H9 (cell line): ENCODE measurements around the gene KLRK1. TPM values are rescaled to one million over a fixed set of nuclear protein-coding genes. Genes with fewer than 3 reads are reported as not detected.

ENCODE experiments used
- DNase-seq: peaks from one replicate; pipeline ENCODE4 v3.0.0-alpha.2; 2017
- H2AFZ ChIP-seq: one replicate; pipeline ENCODE4 v1.6.1; 2013; ENCODE audit warnings: mild to moderate bottlenecking, low read length, control low read depth, moderate library complexity
- H2AK5ac ChIP-seq: 2 replicates; pipeline ENCODE4 v1.6.1; 2013; ENCODE audit warnings: low read length, control low read depth, mixed read lengths; ENCODE audit not compliant: insufficient read length
- H2BK120ac ChIP-seq: one replicate; pipeline ENCODE4 v1.6.1; 2013; ENCODE audit warnings: low read depth, mild to moderate bottlenecking, low read length, control low read depth, inconsistent platforms; ENCODE audit not compliant: poor library complexity, severe bottlenecking
- H2BK12ac ChIP-seq: 2 replicates; pipeline ENCODE4 v1.6.1; 2013; ENCODE audit warnings: low read length, control low read depth, mixed read lengths, low read depth; ENCODE audit not compliant: insufficient read length
- H2BK15ac ChIP-seq: 2 replicates; pipeline ENCODE4 v1.6.1; 2013; ENCODE audit warnings: low read depth, low read length, control low read depth
- H2BK20ac ChIP-seq: one replicate; pipeline ENCODE4 v1.6.1; 2013; ENCODE audit warnings: low read depth, mild to moderate bottlenecking, low read length, control low read depth, inconsistent platforms; ENCODE audit not compliant: poor library complexity, severe bottlenecking
- H2BK5ac ChIP-seq: 2 replicates; pipeline ENCODE4 v1.6.1; 2013; ENCODE audit warnings: low read length, control low read depth, mixed read lengths; ENCODE audit not compliant: insufficient read length
- H3K14ac ChIP-seq: 2 replicates; pipeline ENCODE4 v1.6.1; 2013; ENCODE audit warnings: low read length, control low read depth; ENCODE audit not compliant: insufficient read depth
- H3K18ac ChIP-seq: 2 replicates; pipeline ENCODE4 v1.6.1; 2013; ENCODE audit warnings: low read depth, mild to moderate bottlenecking, mixed read lengths, low read length, control low read depth; ENCODE audit not compliant: insufficient read length
- H3K23ac ChIP-seq: 2 replicates; pipeline ENCODE4 v1.6.1; 2013; ENCODE audit warnings: low read length, control low read depth, mixed read lengths, low read depth; ENCODE audit not compliant: insufficient read length
- H3K23me2 ChIP-seq: 2 replicates; pipeline ENCODE4 v1.6.1; 2013; ENCODE audit warnings: low read depth, mild to moderate bottlenecking, mixed read lengths, low read length, control low read depth; ENCODE audit not compliant: insufficient read length, poor library complexity, severe bottlenecking
- H3K27ac ChIP-seq: 2 replicates; pipeline ENCODE4 v1.5.1; 2013; ENCODE audit warnings: low read length, control low read depth, mixed read lengths, low read depth; ENCODE audit not compliant: insufficient read length
- H3K27me3 ChIP-seq: 2 replicates; pipeline ENCODE4 v1.6.1; 2013; ENCODE audit warnings: low read length, control low read depth, inconsistent platforms; ENCODE audit not compliant: insufficient read depth
- H3K4ac ChIP-seq: 2 replicates; pipeline ENCODE4 v1.6.1; 2013; ENCODE audit warnings: low read depth, mild to moderate bottlenecking, control low read depth, inconsistent platforms, low read length, moderate library complexity
- H3K4me1 ChIP-seq: 2 replicates; pipeline ENCODE4 v1.6.1; 2013; ENCODE audit warnings: low read length, control low read depth, inconsistent platforms; ENCODE audit not compliant: insufficient read depth
- H3K4me2 ChIP-seq: 2 replicates; pipeline ENCODE4 v1.6.1; 2013; ENCODE audit warnings: low read length, control low read depth, mixed read lengths; ENCODE audit not compliant: insufficient read length, insufficient read depth
- H3K56ac ChIP-seq: 2 replicates; pipeline ENCODE4 v1.6.1; 2013; ENCODE audit warnings: low read depth, mild to moderate bottlenecking, mixed read lengths, low read length, control low read depth; ENCODE audit not compliant: insufficient read length
- H3K79me1 ChIP-seq: 2 replicates; pipeline ENCODE4 v1.6.1; 2013; ENCODE audit warnings: low read depth, mild to moderate bottlenecking, moderate library complexity, low read length, control low read depth, inconsistent platforms; ENCODE audit not compliant: insufficient read depth, poor library complexity, severe bottlenecking
- H3K79me2 ChIP-seq: 2 replicates; pipeline ENCODE4 v1.6.1; 2013; ENCODE audit warnings: low read length, control low read depth, inconsistent platforms; ENCODE audit not compliant: insufficient read depth
- H3K9ac ChIP-seq: 2 replicates; pipeline ENCODE4 v1.6.1; 2013; ENCODE audit warnings: low read length, control low read depth, mixed read lengths; ENCODE audit not compliant: insufficient read length; ENCODE audit errors: extremely low read depth
- H3K9me3 ChIP-seq: one replicate; pipeline ENCODE4 v1.6.1; 2013; ENCODE audit warnings: low read depth, low read length, inconsistent platforms; ENCODE audit not compliant: control insufficient read depth
- H3T11ph ChIP-seq: one replicate; pipeline ENCODE4 v1.6.1; 2013; ENCODE audit warnings: mild to moderate bottlenecking, low read length, control low read depth, inconsistent platforms
- H4K20me1 ChIP-seq: one replicate; pipeline ENCODE4 v1.6.1; 2013; ENCODE audit not compliant: control insufficient read depth, insufficient read length, insufficient read depth
- H4K5ac ChIP-seq: 2 replicates; pipeline ENCODE4 v1.6.1; 2013; ENCODE audit warnings: low read depth, mild to moderate bottlenecking, mixed read lengths, low read length, control low read depth; ENCODE audit not compliant: insufficient read length
- H4K8ac ChIP-seq: replicated peaks from 2 replicates; pipeline ENCODE4 v1.6.1; 2013; ENCODE audit warnings: low read length, control low read depth, mixed read lengths, low read depth; ENCODE audit not compliant: insufficient read length
- H4K91ac ChIP-seq: 2 replicates; pipeline ENCODE4 v1.6.1; 2013; ENCODE audit warnings: low read depth, mild to moderate bottlenecking, moderate library complexity, mixed read lengths, low read length, control low read depth; ENCODE audit not compliant: insufficient read length
- H3K27ac Mint-ChIP-seq, 3 experiments: 2 replicates in 2 of 3; 3 replicates in 1 of 3; pipeline ENCODE4 v1.8.0; 2020 to 2021; ENCODE audit warnings: mixed read lengths in 3 of 3, mild to moderate bottlenecking in 1 of 3, moderate library complexity in 1 of 3
- H3K27me3 Mint-ChIP-seq: 2 replicates; pipeline ENCODE4 v1.8.0; 2021; ENCODE audit warnings: low read depth, mild to moderate bottlenecking, moderate library complexity, mixed read lengths
- H3K36me3 Mint-ChIP-seq, 3 experiments: 2 replicates in 2 of 3; 3 replicates in 1 of 3; pipeline ENCODE4 v1.8.0; 2020 to 2021; ENCODE audit warnings: low read depth in 3 of 3, mixed read lengths in 3 of 3; ENCODE audit not compliant: insufficient read depth in 1 of 3
- H3K4me1 Mint-ChIP-seq, 2 experiments: 2 replicates each; pipeline ENCODE4 v1.8.0; 2020; ENCODE audit warnings: mixed read lengths in 2 of 2
- H3K4me3 Mint-ChIP-seq, 2 experiments: 2 replicates in 1 of 2; 3 replicates in 1 of 2; pipeline ENCODE4 v1.8.0; 2020 to 2021; ENCODE audit warnings: mild to moderate bottlenecking in 2 of 2, mixed read lengths in 2 of 2, moderate library complexity in 1 of 2
- H3K9me3 Mint-ChIP-seq, 2 experiments: 2 replicates in 1 of 2; 3 replicates in 1 of 2; pipeline ENCODE4 v1.8.0; 2020; ENCODE audit warnings: mild to moderate bottlenecking in 2 of 2, mixed read lengths in 2 of 2, moderate library complexity in 1 of 2
- WGBS: extraction: QIAGEN DNeasy Blood & Tissue Kit; methylation state at CpG from one replicate; pipeline ENCODE4 v1.1.7; 2013; ENCODE audit warnings: missing lambda C conversion rate, low lambda C conversion rate, mixed read lengths; ENCODE audit not compliant: insufficient read length; ENCODE audit errors: extremely low coverage; 5-methylcytosine and 5-hydroxymethylcytosine counted together
- total RNA-seq: library from RNA; stranded (reverse); gene quantifications from 2 replicates; pipeline ENCODE4 v1.2.1, GENCODE V29; 2021
- TF ChIP-seq, protein P1 (sequence below): fragments of 200-600 bp; sonication (generic); conservative IDR thresholded peaks from 3 replicates; pipeline ENCODE4 v1.8.0; 2021; ENCODE audit warnings: antibody characterized with exemption, mild to moderate bottlenecking

Gene KLRK1
- total RNA-seq, 1 experiment from 2014 or later: not detected

DNA sequence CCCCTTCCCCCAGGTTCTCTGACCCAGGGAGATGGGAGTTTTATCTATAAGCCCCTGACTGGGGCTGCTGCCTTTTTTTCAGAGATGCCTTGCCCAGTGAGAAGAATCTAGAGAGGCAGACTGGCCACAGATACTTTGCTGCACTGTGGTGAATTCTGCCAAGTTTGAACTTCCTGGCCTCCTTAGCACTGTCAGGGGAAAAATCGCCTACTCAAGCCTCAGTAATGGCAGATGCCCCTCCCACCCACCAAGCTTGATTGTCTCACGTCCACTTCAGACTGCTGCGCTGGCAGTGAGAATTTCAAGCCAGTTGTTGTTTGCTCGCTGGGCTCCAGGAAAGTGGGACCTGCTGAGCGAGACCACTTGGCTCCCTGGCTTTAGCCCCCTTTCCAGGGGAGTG is 31.7 kb downstream of the KLRK1 start:
- Mint-ChIP-seq H3K27me3 (no peaks in the 10 kb centered on the region; the same call in 1 of the 2 replicates), H3K9me3 (peaks cover 7 to 8% of the 10 kb centered on the region in 2 experiments; a peak in 4 of 5 replicates), H3K4me1 (peaks cover 33 to 37% of the 10 kb centered on the region in 2 experiments), H3K36me3 (peaks cover 3 to 24% (median 5%) of the 10 kb centered on the region in 3 experiments; a peak in 6 of 7 replicates), H3K4me3 (no peak overlapping the region), H3K27ac (no peak overlapping the region)
- no peak overlapping the region for H2BK20ac ChIP-seq
- no CpG with 5 or more reads among the region's 5 CpGs for WGBS
- no peak overlapping the region for H3K23ac ChIP-seq
- no peak overlapping the region for H4K5ac ChIP-seq
- H2AK5ac ChIP-seq: no peak overlapping the region
- no peak overlapping the region for H3K27ac ChIP-seq
- TF ChIP-seq, protein P1, sequence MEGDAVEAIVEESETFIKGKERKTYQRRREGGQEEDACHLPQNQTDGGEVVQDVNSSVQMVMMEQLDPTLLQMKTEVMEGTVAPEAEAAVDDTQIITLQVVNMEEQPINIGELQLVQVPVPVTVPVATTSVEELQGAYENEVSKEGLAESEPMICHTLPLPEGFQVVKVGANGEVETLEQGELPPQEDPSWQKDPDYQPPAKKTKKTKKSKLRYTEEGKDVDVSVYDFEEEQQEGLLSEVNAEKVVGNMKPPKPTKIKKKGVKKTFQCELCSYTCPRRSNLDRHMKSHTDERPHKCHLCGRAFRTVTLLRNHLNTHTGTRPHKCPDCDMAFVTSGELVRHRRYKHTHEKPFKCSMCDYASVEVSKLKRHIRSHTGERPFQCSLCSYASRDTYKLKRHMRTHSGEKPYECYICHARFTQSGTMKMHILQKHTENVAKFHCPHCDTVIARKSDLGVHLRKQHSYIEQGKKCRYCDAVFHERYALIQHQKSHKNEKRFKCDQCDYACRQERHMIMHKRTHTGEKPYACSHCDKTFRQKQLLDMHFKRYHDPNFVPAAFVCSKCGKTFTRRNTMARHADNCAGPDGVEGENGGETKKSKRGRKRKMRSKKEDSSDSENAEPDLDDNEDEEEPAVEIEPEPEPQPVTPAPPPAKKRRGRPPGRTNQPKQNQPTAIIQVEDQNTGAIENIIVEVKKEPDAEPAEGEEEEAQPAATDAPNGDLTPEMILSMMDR: no peak
- H3K27me3 ChIP-seq: no peaks in the 10 kb centered on the region
- no peak overlapping the region for H3T11ph ChIP-seq
- no peak overlapping the region for H2BK5ac ChIP-seq
- no peak overlapping the region for H4K91ac ChIP-seq
- H3K9me3 ChIP-seq: no peaks in the 10 kb centered on the region
- H3K4me1 ChIP-seq: peaks cover 4% of the 10 kb centered on the region; the same call in 1 of the 2 replicates
- H2BK15ac ChIP-seq: no peak overlapping the region
- H3K4ac ChIP-seq: no peak overlapping the region
- no peaks in the 10 kb centered on the region for H3K79me1 ChIP-seq
- H3K4me2 ChIP-seq: no peak overlapping the region
- H3K18ac ChIP-seq: no peak overlapping the region
- H3K14ac ChIP-seq: no peak overlapping the region
- no peak overlapping the region for H4K8ac ChIP-seq
- H3K79me2 ChIP-seq: no peaks in the 10 kb centered on the region
- no peak for DNase-seq
- H4K20me1 ChIP-seq: no peaks in the 10 kb centered on the region
- H2BK12ac ChIP-seq: no peak overlapping the region
- H2BK120ac ChIP-seq: no peak overlapping the region
- H3K23me2 ChIP-seq: no peaks in the 10 kb centered on the region
- no peak overlapping the region for H2AFZ ChIP-seq
- no peak overlapping the region for H3K9ac ChIP-seq
- no peak overlapping the region for H3K56ac ChIP-seq
